Measurements from ENCODE around the gene LOXL4. TPM values are rescaled to one million over a fixed set of nuclear protein-coding genes. Genes with fewer than 3 reads are reported as not detected.

LOXL4 gene
- total and polyA plus RNA-seq, 5 donors from 2014 or later, result 0.10 TPM; not detected in 4

- Histone ChIP-seq H3K4me1 (ENCODE audit: control insufficient read depth, insufficient read depth, low read length, poor library complexity, severe bottlenecking) (no peaks in the 10 kb centered on the region), H3K36me3 (ENCODE audit: control insufficient read depth, insufficient read depth, low read length) (peaks cover 1% of the 10 kb centered on the region), H3K27ac (ENCODE audit: insufficient read depth, low read length, poor library complexity, severe bottlenecking) (no peak overlapping the region), H3K9me3 (ENCODE audit: control insufficient read depth in 2 of 2, low read length in 2 of 2) (no peaks in the 10 kb centered on the region), H3K4me3 (ENCODE audit: low read depth, low read length) (no peak overlapping the region), H3K27me3 (ENCODE audit: control insufficient read depth, insufficient read depth, low read length) (no peaks in the 10 kb centered on the region)
- ATAC-seq (ENCODE audit: low read depth in 2 of 2), result no peak
- peaks cover 7% of the 10 kb centered on the region for H3K27me3 Mint-ChIP-seq
- H3K4me1 Mint-ChIP-seq, result no peaks in the 10 kb centered on the region
- no peaks in the 10 kb centered on the region for H3K9me3 Mint-ChIP-seq
- H3K4me3 Mint-ChIP-seq, result no peak overlapping the region
- H3K36me3 Mint-ChIP-seq, result peaks cover 11% of the 10 kb centered on the region
- no peak overlapping the region for H3K27ac Mint-ChIP-seq
- DNase-seq, result no peak
These were observed 7.2 kb downstream of the LOXL4 start for GRCh38 chr10:98260752-98261151.

GRCh38 chr10:98260350-98260749 is 7.6 kb downstream of the LOXL4 start:
- H3K36me3 ChIP-seq (ENCODE audit: control insufficient read depth, insufficient read depth, low read length), result peaks cover 3% of the 10 kb centered on the region
- ATAC-seq (ENCODE audit: low read depth in 2 of 2) (no peak), DNase-seq (no peak)
- H3K27ac ChIP-seq (ENCODE audit: insufficient read depth, low read length, poor library complexity, severe bottlenecking), result no peak overlapping the region
- Mint-ChIP-seq H3K36me3 (peaks cover 12% of the 10 kb centered on the region), H3K27me3 (peaks cover 5% of the 10 kb centered on the region), H3K4me1 (no peaks in the 10 kb centered on the region), H3K4me3 (no peak overlapping the region), H3K27ac (no peak overlapping the region), H3K9me3 (no peaks in the 10 kb centered on the region)
- no peaks in the 10 kb centered on the region for H3K4me1 ChIP-seq (ENCODE audit: control insufficient read depth, insufficient read depth, low read length, poor library complexity, severe bottlenecking)
- no peak overlapping the region for H3K4me3 ChIP-seq (ENCODE audit: low read depth, low read length)
- no peaks in the 10 kb centered on the region for H3K27me3 ChIP-seq (ENCODE audit: control insufficient read depth, insufficient read depth, low read length)
- H3K9me3 ChIP-seq (ENCODE audit: control insufficient read depth in 2 of 2, low read length in 2 of 2), result no peaks in the 10 kb centered on the region

- H3K4me1 ChIP-seq (ENCODE audit: control insufficient read depth, insufficient read depth, low read length, poor library complexity, severe bottlenecking), result no peaks in the 10 kb centered on the region
- H3K27ac Mint-ChIP-seq, result no peak overlapping the region
- H3K27ac ChIP-seq (ENCODE audit: insufficient read depth, low read length, poor library complexity, severe bottlenecking), result no peak overlapping the region
- no peaks in the 10 kb centered on the region for H3K9me3 Mint-ChIP-seq
- H3K27me3 ChIP-seq (ENCODE audit: control insufficient read depth, insufficient read depth, low read length), result no peaks in the 10 kb centered on the region
- H3K4me3 ChIP-seq (ENCODE audit: low read depth, low read length), result no peak overlapping the region
- no peak overlapping the region for H3K4me3 Mint-ChIP-seq
- H3K27me3 Mint-ChIP-seq, result no peaks in the 10 kb centered on the region
- H3K4me1 Mint-ChIP-seq, result peaks cover 0 to 2% (median 0%) of the 10 kb centered on the region in 4 donors
- DNase-seq (no peak), ATAC-seq (ENCODE audit: low read depth in 2 of 2) (no peak)
- H3K9me3 ChIP-seq (ENCODE audit: control insufficient read depth in 2 of 2, low read length in 2 of 2), result no peaks in the 10 kb centered on the region
- H3K36me3 Mint-ChIP-seq, result peaks cover 12% of the 10 kb centered on the region
- peaks cover 3% of the 10 kb centered on the region for H3K36me3 ChIP-seq (ENCODE audit: control insufficient read depth, insufficient read depth, low read length)
These were observed 8.2 kb downstream of the LOXL4 start for GRCh38 chr10:98259606-98260315.

GRCh38 chr10:98258683-98259454 is 9.1 kb downstream of the LOXL4 start:
- Mint-ChIP-seq H3K4me3 (no peak overlapping the region), H3K4me1 (peaks cover 0 to 8% (median under 1%) of the 10 kb centered on the region in 4 donors), H3K27ac (peak overlapping the region in 1 of 3 donors; percentile 87), H3K9me3 (peaks cover 0 to 2% (median 0%) of the 10 kb centered on the region in 7 donors), H3K27me3 (no peaks in the 10 kb centered on the region), H3K36me3 (peaks cover 17% of the 10 kb centered on the region)
- Histone ChIP-seq H3K4me3 (ENCODE audit: low read depth, low read length) (no peak overlapping the region), H3K36me3 (ENCODE audit: control insufficient read depth, insufficient read depth, low read length) (peaks cover 3% of the 10 kb centered on the region), H3K4me1 (ENCODE audit: control insufficient read depth, insufficient read depth, low read length, poor library complexity, severe bottlenecking) (no peaks in the 10 kb centered on the region), H3K9me3 (ENCODE audit: control insufficient read depth in 2 of 2, low read length in 2 of 2) (no peaks in the 10 kb centered on the region), H3K27me3 (ENCODE audit: control insufficient read depth, insufficient read depth, low read length) (no peaks in the 10 kb centered on the region), H3K27ac (ENCODE audit: insufficient read depth, low read length, poor library complexity, severe bottlenecking) (no peak overlapping the region)
- no peak for DNase-seq
- no peak for ATAC-seq (ENCODE audit: low read depth in 2 of 2)

- Mint-ChIP-seq H3K36me3 (peaks cover 17% of the 10 kb centered on the region), H3K4me1 (peaks cover 0 to 8% (median under 1%) of the 10 kb centered on the region in 4 donors), H3K27me3 (no peaks in the 10 kb centered on the region), H3K27ac (no peak overlapping the region), H3K9me3 (peaks cover 0 to 2% (median 0%) of the 10 kb centered on the region in 7 donors), H3K4me3 (no peak overlapping the region)
- Histone ChIP-seq H3K4me1 (ENCODE audit: control insufficient read depth, insufficient read depth, low read length, poor library complexity, severe bottlenecking) (no peaks in the 10 kb centered on the region), H3K9me3 (ENCODE audit: control insufficient read depth in 2 of 2, low read length in 2 of 2) (no peaks in the 10 kb centered on the region), H3K4me3 (ENCODE audit: low read depth, low read length) (no peak overlapping the region), H3K36me3 (ENCODE audit: control insufficient read depth, insufficient read depth, low read length) (peaks cover 3% of the 10 kb centered on the region), H3K27me3 (ENCODE audit: control insufficient read depth, insufficient read depth, low read length) (no peaks in the 10 kb centered on the region), H3K27ac (ENCODE audit: insufficient read depth, low read length, poor library complexity, severe bottlenecking) (no peak overlapping the region)
- no peak for DNase-seq
- ATAC-seq (ENCODE audit: low read depth in 2 of 2), result no peak
These were observed 10.0 kb downstream of the LOXL4 start for GRCh38 chr10:98257961-98258360.

- Histone ChIP-seq H3K27me3 (ENCODE audit: control insufficient read depth, insufficient read depth, low read length) (no peaks in the 10 kb centered on the region), H3K27ac (ENCODE audit: insufficient read depth, low read length, poor library complexity, severe bottlenecking) (no peak overlapping the region), H3K9me3 (ENCODE audit: control insufficient read depth in 2 of 2, low read length in 2 of 2) (no peaks in the 10 kb centered on the region), H3K36me3 (ENCODE audit: control insufficient read depth, insufficient read depth, low read length) (peaks cover 3% of the 10 kb centered on the region), H3K4me1 (ENCODE audit: control insufficient read depth, insufficient read depth, low read length, poor library complexity, severe bottlenecking) (no peaks in the 10 kb centered on the region), H3K4me3 (ENCODE audit: low read depth, low read length) (no peak overlapping the region)
- H3K4me1 Mint-ChIP-seq, result peaks cover 0 to 8% (median under 1%) of the 10 kb centered on the region in 4 donors
- H3K27me3 Mint-ChIP-seq, result no peaks in the 10 kb centered on the region
- H3K4me3 Mint-ChIP-seq, result no peak overlapping the region
- no peak for DNase-seq
- H3K9me3 Mint-ChIP-seq, result peaks cover 0 to 2% (median 0%) of the 10 kb centered on the region in 7 donors
- H3K36me3 Mint-ChIP-seq, result peaks cover 17% of the 10 kb centered on the region
- H3K27ac Mint-ChIP-seq, result peak overlapping the region in 1 of 3 donors; percentile 72
- ATAC-seq (ENCODE audit: low read depth in 2 of 2), result no peak
These were observed 10.8 kb downstream of the LOXL4 start for GRCh38 chr10:98257198-98257597.

GRCh38 chr10:98256692-98257091 is 11.3 kb downstream of the LOXL4 start:
- DNase-seq (no peak), ATAC-seq (ENCODE audit: low read depth in 2 of 2) (no peak)
- no peak overlapping the region for H3K4me3 ChIP-seq (ENCODE audit: low read depth, low read length)
- H3K4me1 Mint-ChIP-seq, result peaks cover 0 to 8% (median under 1%) of the 10 kb centered on the region in 4 donors
- H3K27me3 Mint-ChIP-seq, result no peaks in the 10 kb centered on the region
- H3K9me3 Mint-ChIP-seq, result peaks cover 0 to 2% (median 0%) of the 10 kb centered on the region in 7 donors
- H3K4me3 Mint-ChIP-seq, result no peak overlapping the region
- H3K27me3 ChIP-seq (ENCODE audit: control insufficient read depth, insufficient read depth, low read length), result no peaks in the 10 kb centered on the region
- no peak overlapping the region for H3K27ac ChIP-seq (ENCODE audit: insufficient read depth, low read length, poor library complexity, severe bottlenecking)
- H3K36me3 ChIP-seq (ENCODE audit: control insufficient read depth, insufficient read depth, low read length), result peaks cover 3% of the 10 kb centered on the region
- H3K4me1 ChIP-seq (ENCODE audit: control insufficient read depth, insufficient read depth, low read length, poor library complexity, severe bottlenecking), result no peaks in the 10 kb centered on the region
- peak overlapping the region in 1 of 3 donors; percentile 72 for H3K27ac Mint-ChIP-seq
- peaks cover 20% of the 10 kb centered on the region for H3K36me3 Mint-ChIP-seq
- H3K9me3 ChIP-seq (ENCODE audit: control insufficient read depth in 2 of 2, low read length in 2 of 2), result no peaks in the 10 kb centered on the region
